GM12878 (cell line): ENCODE results near the gene L3MBTL1. TPM values are rescaled to one million over a fixed set of nuclear protein-coding genes. Genes with fewer than 3 reads are reported as not detected.

Source experiments
- ATAC-seq: fragments of 200-7000 bp; cut with Tn5 transposase; 3 replicates; pipeline ENCODE4 v1.9.1; 2020; ENCODE audit warnings: mild to moderate bottlenecking, moderate library complexity
- BruUV-seq: library from RNA; stranded (reverse); fragments of 400-500 nt; replicated peaks from 2 replicates; lab custom pipeline; 2021; lab: Mats Ljungman, UMichigan
- CTCF ChIA-PET: fragments of 300-600 bp; sonication (Branson Sonifier 250); formaldehyde crosslinking; extraction: SDS; loops from one replicate; lab custom pipeline; 2021; ENCODE audit warnings: inconsistent platforms; lab: Yijun Ruan, JAX
- POLR2A ChIA-PET: fragments of 350-600 bp; formaldehyde crosslinking; extraction: SDS; loops from one replicate; lab custom pipeline; 2021; ENCODE audit warnings: inconsistent platforms; lab: Charles Lee
- RAD21 ChIA-PET: fragments of 300-600 bp; sonication (Branson Sonifier 250); formaldehyde crosslinking; loops from one replicate; lab custom pipeline; 2023; ENCODE audit warnings: antibody characterized with exemption; ENCODE audit not compliant: unreplicated experiment; lab: Charles Lee
- SMC1A ChIA-PET: fragments of 300-600 bp; sonication (Branson Sonifier 250); formaldehyde crosslinking; loops from one replicate; lab custom pipeline; 2023; ENCODE audit not compliant: unreplicated experiment, uncharacterized antibody; lab: Charles Lee
- DNase-seq: peaks from one replicate; pipeline ENCODE4 v3.0.0-alpha.2; 2011; ENCODE audit warnings: low read depth, low spot score
- FAIRE-seq: peaks from 3 replicates; lab custom pipeline; 2011; peaks lifted over from hg19 to GRCh38; lab: Jason Lieb, UNC
- H2AFZ ChIP-seq: 2 replicates; pipeline ENCODE4 v1.6.0; 2011; ENCODE audit warnings: low read depth, low read length, control low read depth; ENCODE audit not compliant: control insufficient read depth
- H3K27ac ChIP-seq: 2 replicates; pipeline ENCODE4 v1.5.1; 2011; ENCODE audit warnings: control low read depth; ENCODE audit not compliant: control insufficient read depth, insufficient read depth
- H3K27me3 ChIP-seq, 2 experiments: replicated peaks in 1 of 2; 2 replicates each; pipeline versions ENCODE4 v1.6.0 to v1.6.1; 2011; ENCODE audit warnings: low read length in 1 of 2; ENCODE audit not compliant: control insufficient read depth in 2 of 2, insufficient read depth in 2 of 2
- H3K36me3 ChIP-seq, 2 experiments: 2 replicates each; pipeline ENCODE4 v1.5.1; 2011; ENCODE audit warnings: low read length in 1 of 2; ENCODE audit not compliant: control insufficient read depth in 2 of 2, insufficient read depth in 2 of 2
- H3K4me1 ChIP-seq: 2 replicates; pipeline ENCODE4 v1.6.1; 2011; ENCODE audit warnings: mild to moderate bottlenecking, low read length, moderate library complexity, mixed read lengths; ENCODE audit not compliant: control insufficient read depth, insufficient read depth
- H3K4me2 ChIP-seq: 2 replicates; pipeline ENCODE4 v1.6.0; 2011; ENCODE audit warnings: control low read depth; ENCODE audit not compliant: control insufficient read depth, insufficient read depth
- H3K4me3 ChIP-seq: fragments of 200-600 bp; sonication (generic); 2 replicates; pipeline ENCODE4 v1.5.1; 2016
- H3K79me2 ChIP-seq: 2 replicates; pipeline ENCODE4 v1.6.0; 2011; ENCODE audit warnings: low read length; ENCODE audit not compliant: control insufficient read depth, insufficient read depth
- H3K9ac ChIP-seq: 2 replicates; pipeline ENCODE4 v1.8.0; 2011; ENCODE audit warnings: low read length, control low read depth, mixed read lengths; ENCODE audit not compliant: control insufficient read depth, insufficient read depth
- H3K9me3 ChIP-seq: replicated peaks from 3 replicates; pipeline ENCODE4 v1.5.1; 2011; ENCODE audit warnings: mild to moderate bottlenecking, low read length; ENCODE audit not compliant: control insufficient read depth, insufficient read depth
- H4K20me1 ChIP-seq: 2 replicates; pipeline ENCODE4 v1.6.0; 2011; ENCODE audit not compliant: control insufficient read depth, insufficient read depth
- CHD2 ChIP-seq: IDR thresholded peaks from 2 replicates; pipeline ENCODE4 v1.6.1; 2011; ENCODE audit warnings: low read depth, low read length, improper control_type of control experiment, borderline replicate concordance
- E2F8 ChIP-seq: fragments of 450-650 bp; IDR thresholded peaks from 2 replicates; pipeline ENCODE4 v1.6.1; 2018; ENCODE audit warnings: mild to moderate bottlenecking, low read depth, moderate library complexity; ENCODE audit not compliant: partially characterized antibody
- E4F1 ChIP-seq: fragments of 450-650 bp; IDR thresholded peaks from 2 replicates; pipeline ENCODE4 v1.6.1; 2018; ENCODE audit warnings: borderline replicate concordance, mild to moderate bottlenecking; ENCODE audit not compliant: partially characterized antibody
- HDAC2 ChIP-seq: fragments of 200-600 bp; sonication (generic); IDR thresholded peaks from 2 replicates; pipeline ENCODE4 v1.6.1; 2017
- NFXL1 ChIP-seq: fragments of 450-650 bp; IDR thresholded peaks from 2 replicates; pipeline ENCODE4 v1.6.1; 2017; ENCODE audit warnings: antibody characterized with exemption, mild to moderate bottlenecking, borderline replicate concordance
- NKRF ChIP-seq: fragments of 450-650 bp; conservative IDR thresholded peaks from 2 replicates; pipeline ENCODE4 v1.6.1; 2017; ENCODE audit warnings: mild to moderate bottlenecking, moderate library complexity
- POLR2AphosphoS5 ChIP-seq: IDR thresholded peaks from 2 replicates; pipeline ENCODE4 v1.6.1; 2011; ENCODE audit warnings: mild to moderate bottlenecking, low read length, inconsistent platforms
- SMC3 ChIP-seq: IDR thresholded peaks from 2 replicates; pipeline ENCODE4 v1.6.1; 2011; ENCODE audit warnings: low read length, improper control_type of control experiment, borderline replicate concordance
- SPI1 ChIP-seq: IDR thresholded peaks from 2 replicates; pipeline ENCODE4 v1.6.1; 2011; ENCODE audit warnings: low read depth, mild to moderate bottlenecking, low read length, moderate library complexity, borderline replicate concordance; ENCODE audit not compliant: insufficient read depth
- ZNF592 ChIP-seq: fragments of 450-650 bp; IDR thresholded peaks from 2 replicates; pipeline ENCODE4 v1.6.1; 2017; ENCODE audit warnings: mild to moderate bottlenecking, moderate library complexity
- WGBS: methylation state at CpG from one replicate; pipeline ENCODE4 v1.1.6; 2016; ENCODE audit warnings: low lambda C conversion rate; ENCODE audit not compliant: insufficient replicate concordance, insufficient coverage; ENCODE audit errors: missing lambda C conversion rate; 5-methylcytosine and 5-hydroxymethylcytosine counted together
- in situ Hi-C: fragments of 300-500 bp; cut with MboI; formaldehyde crosslinking; loops from 9 replicates; pipeline ENCODE4 v1.14.3; 2018; ENCODE audit warnings: mixed read lengths
- intact Hi-C: fragments of 100-400 bp; cut with micrococcal nuclease; formaldehyde crosslinking; loops from one replicate; pipeline ENCODE4 v1.14.2; 2022; ENCODE audit not compliant: unreplicated experiment
- polyA plus RNA-seq, 11 experiments: library from polyadenylated mRNA; depleted of rRNA in 4 of 11; unstranded in 6 of 11; stranded (reverse) in 5 of 11; fragments of >200 nt; fragmentation: Nextera tagmentation in 4 of 11; fragmentation: Illumina TruSeq in 1 of 11; extraction: Ambion mirVana in 4 of 11; extraction: Trizol in 1 of 11; gene quantifications; 1 replicate in 1 of 11; 2 replicates in 10 of 11; pipeline versions ENCODE4 v1.2.1 to v1.2.3, GENCODE V29; 2011 to 2016; ENCODE audit warnings: inconsistent platforms in 2 of 11, missing spikeins in 2 of 11, low read depth in 1 of 11
- total RNA-seq, 4 experiments: library from RNA; depleted of rRNA in 3 of 4; stranded (reverse); fragments of >200 nt in 3 of 4; fragmentation: Illumina TruSeq in 1 of 4; extraction: Trizol in 1 of 4; gene quantifications; 2 replicates each; pipeline versions ENCODE4 v1.2.1 to v1.2.3, GENCODE V29; 2013 to 2021

The L3MBTL1 gene
- total and polyA plus RNA-seq, 10 of the 15 experiments (the other 5 are each of a cell fraction or from before 2014, with no cell fraction given): 0.56 to 6.6 (median 3.9) TPM

- no TSS peak for BruUV-seq
- POLR2A ChIA-PET: interaction anchor here (0.5 kb wide), 1 partner anchor 188 kb away, joined by 4 read pairs; no protein-coding TSS in a partner anchor
- Histone ChIP-seq H3K4me2 (no peak overlapping the region), H4K20me1 (no peaks in the 10 kb centered on the region), H3K27me3 (no peaks in the 10 kb centered on the region; a peak in 1 of 4 replicates), H3K9me3 (no peaks in the 10 kb centered on the region), H3K79me2 (no peaks in the 10 kb centered on the region), H3K4me3 (no peak overlapping the region), H3K27ac (no peak overlapping the region), H3K9ac (no peak overlapping the region), H3K36me3 (no peaks in the 10 kb centered on the region), H3K4me1 (no peaks in the 10 kb centered on the region), H2AFZ (no peak overlapping the region)
- RAD21 ChIA-PET: no interaction called here
- DNase-seq: no peak
- CTCF ChIA-PET: interaction anchor here (0.7 to 1.3 kb wide), 2 partner anchors 10 to 81 kb away, joined by 3 read pairs; no protein-coding TSS in a partner anchor
- SMC1A ChIA-PET: interaction anchor here (1.3 kb wide), 1 partner anchor 8 kb away, joined by 4 read pairs; no protein-coding TSS in a partner anchor
- 68% methylated on average over 14 of the region's 14 CpGs for WGBS
- intact Hi-C loops: loop anchor here (10.0 kb wide), 1 partner anchor 644 kb away; no protein-coding TSS in a partner anchor
- no peak for FAIRE-seq
- no peak for ATAC-seq
- in situ Hi-C loops: no loop called here
- TF ChIP-seq SMC3: no peak
- TF ChIP-seq POLR2AphosphoS5: no peak
- no peak for TF ChIP-seq CHD2
- TF ChIP-seq NFXL1: no peak
- TF ChIP-seq HDAC2: no peak
- TF ChIP-seq SPI1: no peak
- TF ChIP-seq ZNF592: no peak
- TF ChIP-seq E2F8: no peak
- no peak for TF ChIP-seq NKRF
- no peak for TF ChIP-seq E4F1
These were observed 23.0 kb downstream of the L3MBTL1 start for GRCh38 chr20:43530321-43531090.
